Ovary (tissue), 9 donors: ENCODE results near the gene UFSP1. TPM values are rescaled to one million over a fixed set of nuclear protein-coding genes. Genes with fewer than 3 reads are reported as not detected.

Experiments
- DNase-seq, 5 donors: peaks; one replicate each; pipeline ENCODE4 v3.0.0-alpha.2; 2019 to 2020
- H3K27ac ChIP-seq, 2 donors: fragments of 200-600 bp; one replicate each; pipeline versions ENCODE4 v1.5.1 to v1.8.0; 2019 to 2022
- H3K27me3 ChIP-seq: fragments of 200-600 bp; one replicate; pipeline ENCODE4 v1.8.0; 2022
- H3K36me3 ChIP-seq: fragments of 200-600 bp; sonication (generic); one replicate; pipeline ENCODE4 v1.5.1; 2019
- H3K4me1 ChIP-seq: one replicate; pipeline ENCODE4 v1.8.1; 2013; ENCODE audit warnings: mild to moderate bottlenecking, moderate library complexity; ENCODE audit not compliant: insufficient read depth
- H3K4me3 ChIP-seq: fragments of 200-600 bp; sonication (generic); one replicate; pipeline ENCODE4 v1.5.1; 2017
- H3K9me3 ChIP-seq, 2 donors: fragments of 200-600 bp in 1 of 2; sonication (generic) in 1 of 2; one replicate each; pipeline versions ENCODE4 v1.5.1 to v1.8.1; 2013 to 2019; ENCODE audit warnings: mild to moderate bottlenecking in 1 of 2, moderate library complexity in 1 of 2
- EP300 ChIP-seq: sonication (generic); formaldehyde crosslinking; IDR thresholded peaks from one replicate; pipeline ENCODE4 v1.6.1; 2017; ENCODE audit warnings: antibody characterized with exemption
- POLR2A ChIP-seq: fragments of 450-650 bp; IDR thresholded peaks from one replicate; pipeline ENCODE4 v1.6.1; 2017; ENCODE audit warnings: antibody characterized with exemption, mild to moderate bottlenecking, moderate library complexity
- WGBS, 3 donors: extraction: QIAGEN DNeasy Blood & Tissue Kit in 1 of 3; methylation state at CpG; one replicate each; pipeline versions ENCODE4 v1.1.5 to v1.1.7; 2013 to 2017; 5-methylcytosine and 5-hydroxymethylcytosine counted together
- intact Hi-C, 4 donors: fragments of 100-400 bp; cut with DNase I; formaldehyde crosslinking; loops; one replicate each; pipeline versions ENCODE4 v1.11.0 to v1.15.1; 2022 to 2023
- microRNA-seq, 3 donors: library from miRNA; unstranded; fragments of <30 nt; microRNA quantifications; one replicate each; pipeline versions ENCODE4 to v1.2.0, GENCODE V29; 2019 to 2020
- polyA plus RNA-seq, 2 donors: library from polyadenylated mRNA; stranded (reverse); fragments of 200-250 nt in 1 of 2; fragments of 350-450 nt in 1 of 2; fragmentation: Illumina TruSeq in 1 of 2; extraction: RNeasy Lipid Tissue Mini Kit (QIAGEN cat#74804) in 1 of 2; gene quantifications; one replicate each; pipeline ENCODE4 v1.2.3, GENCODE V29; 2013 to 2014
- small RNA-seq: library from RNA; depleted of rRNA; stranded (forward); fragments of <200 nt; gene quantifications from one replicate; pipeline ENCODE3, GENCODE V24; 2016
- total RNA-seq, 7 donors: library from RNA; depleted of rRNA in 2 of 7; stranded (reverse); fragments of >200 nt in 2 of 7; fragmentation: NEBNext Ultra II Directional in 3 of 7; extraction: Animal tissue kit (Norgen Biotek cat#: 25700) in 3 of 7; gene quantifications; one replicate each; pipeline versions ENCODE4 v1.1.0 to v1.2.4, GENCODE V29; 2016 to 2023
- TF ChIP-seq, protein P1 (sequence below), 3 donors: fragments of 450-650 bp in 2 of 3; fragments of 200-600 bp in 1 of 3; IDR thresholded peaks; one replicate each; pipeline versions ENCODE4 v1.5.1 to v1.8.0; 2016 to 2022; ENCODE audit warnings: antibody characterized with exemption in 3 of 3, mild to moderate bottlenecking in 1 of 3
- donor health status: DM: no; HTN: no; CAD: no; lungs with moderate emphysema.
- donor health status: DM: no; HTN: no; CAD: no.
- donor health status: Bipolar disorder and iron deficiency.
- donor health status: DM: yes; HTN: yes; CAD: no.
- donor health status: DM: no; HTN: no; CAD: no.
- donor health status: DM: yes; HTN: yes; CAD: no.

Gene UFSP1
- total and polyA plus RNA-seq, 9 donors = 0.38 to 7.9 (median 3.7) TPM

DNA sequence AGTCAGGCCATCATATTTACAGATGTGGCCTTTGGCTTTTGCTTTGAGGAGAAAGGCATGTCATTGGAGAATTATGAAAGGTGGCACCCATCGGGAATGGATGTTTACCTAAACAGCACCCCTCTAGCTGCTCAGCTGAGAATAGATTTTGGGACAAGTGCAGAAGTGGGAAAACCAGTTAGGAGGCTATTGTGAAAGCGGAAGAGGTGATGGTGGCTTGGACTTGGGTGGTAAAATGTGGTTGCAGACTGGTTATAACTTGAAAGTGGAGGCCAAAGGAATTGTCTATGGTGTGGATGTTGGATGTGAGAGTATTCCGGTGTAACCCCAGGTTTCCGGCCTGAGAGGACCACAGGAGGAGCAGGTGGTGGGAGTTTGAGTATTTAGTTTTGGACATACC, 42.2 kb downstream of the UFSP1 start:
- intact Hi-C loops = no loop called here
- no peak overlapping the region for H3K4me3 ChIP-seq
- peaks cover 2% of the 10 kb centered on the region for H3K4me1 ChIP-seq
- TF ChIP-seq EP300 (no peak), POLR2A (no peak)
- TF ChIP-seq, protein P1, sequence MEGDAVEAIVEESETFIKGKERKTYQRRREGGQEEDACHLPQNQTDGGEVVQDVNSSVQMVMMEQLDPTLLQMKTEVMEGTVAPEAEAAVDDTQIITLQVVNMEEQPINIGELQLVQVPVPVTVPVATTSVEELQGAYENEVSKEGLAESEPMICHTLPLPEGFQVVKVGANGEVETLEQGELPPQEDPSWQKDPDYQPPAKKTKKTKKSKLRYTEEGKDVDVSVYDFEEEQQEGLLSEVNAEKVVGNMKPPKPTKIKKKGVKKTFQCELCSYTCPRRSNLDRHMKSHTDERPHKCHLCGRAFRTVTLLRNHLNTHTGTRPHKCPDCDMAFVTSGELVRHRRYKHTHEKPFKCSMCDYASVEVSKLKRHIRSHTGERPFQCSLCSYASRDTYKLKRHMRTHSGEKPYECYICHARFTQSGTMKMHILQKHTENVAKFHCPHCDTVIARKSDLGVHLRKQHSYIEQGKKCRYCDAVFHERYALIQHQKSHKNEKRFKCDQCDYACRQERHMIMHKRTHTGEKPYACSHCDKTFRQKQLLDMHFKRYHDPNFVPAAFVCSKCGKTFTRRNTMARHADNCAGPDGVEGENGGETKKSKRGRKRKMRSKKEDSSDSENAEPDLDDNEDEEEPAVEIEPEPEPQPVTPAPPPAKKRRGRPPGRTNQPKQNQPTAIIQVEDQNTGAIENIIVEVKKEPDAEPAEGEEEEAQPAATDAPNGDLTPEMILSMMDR (IDR thresholded peaks at IDR 0.05) = no peak
- DNase-seq = no peak
- no peaks in the 10 kb centered on the region for H3K36me3 ChIP-seq
- no peaks in the 10 kb centered on the region for H3K9me3 ChIP-seq
- 94 to 96% (median 94%) methylated on average over 4 of the region's 4 CpGs for WGBS, 3 donors
- no peak overlapping the region for H3K27ac ChIP-seq
- no peaks in the 10 kb centered on the region for H3K27me3 ChIP-seq

DNA sequence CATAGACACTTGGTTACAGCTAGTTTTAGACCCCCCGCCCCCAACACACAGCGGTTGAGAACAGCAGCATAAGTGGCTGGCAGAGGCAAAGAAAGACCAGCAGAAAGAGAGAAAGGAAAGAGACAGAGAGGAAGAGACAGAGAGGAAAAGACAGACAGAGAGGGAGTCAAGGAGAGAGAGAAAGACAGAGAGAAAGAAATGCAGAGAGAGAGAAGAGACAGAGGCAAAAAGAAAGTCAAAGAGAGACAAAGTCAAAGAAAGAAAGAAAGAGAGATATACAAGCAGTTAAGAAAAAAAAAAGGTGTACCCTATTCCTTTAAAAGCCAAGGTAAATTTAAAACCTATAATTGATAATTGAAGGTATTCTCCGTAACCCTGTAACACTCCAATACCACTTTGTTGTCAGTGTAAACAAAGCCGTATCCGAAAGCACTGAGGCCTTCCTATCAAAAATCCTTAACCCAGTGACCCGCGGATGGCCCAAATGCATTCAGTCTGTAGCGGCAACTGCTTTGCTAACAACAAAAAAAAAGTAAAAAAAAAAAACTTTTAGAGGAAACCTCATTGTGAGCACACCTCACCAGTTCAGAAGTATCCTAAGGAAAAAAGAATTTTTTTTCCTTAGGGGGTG, 48.9 kb downstream of the UFSP1 start:
- Histone ChIP-seq H3K9me3 (no peaks in the 10 kb centered on the region), H3K27ac (no peak overlapping the region), H3K27me3 (no peaks in the 10 kb centered on the region), H3K36me3 (no peaks in the 10 kb centered on the region), H3K4me1 (peaks cover 5% of the 10 kb centered on the region), H3K4me3 (no peak overlapping the region)
- TF ChIP-seq POLR2A (no peak), EP300 (no peak)
- no peak for DNase-seq
- intact Hi-C loops = no loop called here
- WGBS, 3 donors = 46 to 65% (median 52%) methylated on average over 8 of the region's 8 CpGs

DNA sequence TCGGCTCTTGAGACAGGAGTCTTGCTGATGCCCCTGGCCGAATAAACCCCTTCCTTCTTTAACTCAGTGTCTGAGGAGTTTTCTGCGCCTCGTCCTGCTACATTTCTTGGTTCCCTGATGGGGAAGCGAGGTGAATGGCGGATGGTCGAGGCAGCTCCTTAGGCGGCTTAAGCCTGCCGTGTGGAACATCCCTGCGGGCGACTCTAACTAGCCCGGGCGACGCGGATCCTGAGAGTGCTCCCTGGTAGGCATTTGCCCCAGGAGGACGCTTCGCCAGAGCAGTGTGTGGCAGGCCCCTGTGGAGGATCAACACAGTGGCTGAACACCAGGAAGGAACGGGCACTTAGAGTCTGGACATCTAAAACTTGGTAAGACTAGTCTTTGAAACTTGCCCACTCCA, 50.2 kb downstream of the UFSP1 start:
- H3K9me3 ChIP-seq = no peaks in the 10 kb centered on the region
- TF ChIP-seq EP300 = no peak
- TF ChIP-seq, protein P1 (IDR thresholded peaks at IDR 0.05) = no peak
- TF ChIP-seq POLR2A = no peak
- no peak for DNase-seq
- H3K36me3 ChIP-seq = no peaks in the 10 kb centered on the region
- intact Hi-C loops = loop anchor here in 3 of 4 donors (5.0 kb wide), 2 partner anchors 37 to 132 kb away; partner anchors contain the start of gene POP7 (in 1 of the 3)
- no peak overlapping the region for H3K27ac ChIP-seq
- H3K4me3 ChIP-seq = no peak overlapping the region
- WGBS, 3 donors = 95 to 96% (median 96%) methylated on average over 18 of the region's 18 CpGs
- no peaks in the 10 kb centered on the region for H3K27me3 ChIP-seq
- H3K4me1 ChIP-seq = peaks cover 3% of the 10 kb centered on the region

Small RNA genes within 50 kb of the gene (microRNA-seq; reads per million reads assigned to microRNA genes)
- gene MIR6875 = 0 reads per million in 3 donors

Small RNA genes within 50 kb of the gene (small RNA-seq; reads per million reads assigned to genes)
- gene RN7SL549P = not detected
- gene RPS29P15 = not detected

Other genes starting within 250 kb of the UFSP1 start
- under 1 TPM in 4 of 7 donors, not detected in 3; 0.12 to 0.79 (median 0.26) TPM for gene TFR2, start 248.2 kb downstream of the UFSP1 start, total RNA-seq
- gene TFR2, start 248.2 kb downstream of the UFSP1 start, polyA plus RNA-seq = under 1 TPM; 0.06 to 0.13 TPM
- gene ACTL6B, start 233.3 kb downstream of the UFSP1 start, total RNA-seq = not detected
- gene ACTL6B, start 233.3 kb downstream of the UFSP1 start, polyA plus RNA-seq = not detected
- 100 to 1,000 TPM; 109 to 281 (median 216) TPM for gene GNB2, start 216.0 kb downstream of the UFSP1 start, total RNA-seq
- 100 to 1,000 TPM in 1 of 2 donors, 10 to 100 TPM in 1; 18.9 to 187 TPM for gene GNB2, start 216.0 kb downstream of the UFSP1 start, polyA plus RNA-seq
- gene GIGYF1, start 195.5 kb downstream of the UFSP1 start, total RNA-seq = 10 to 100 TPM; 23.1 to 93.0 (median 63.2) TPM
- gene GIGYF1, start 195.5 kb downstream of the UFSP1 start, polyA plus RNA-seq = 10 to 100 TPM in 1 of 2 donors, 1 to 10 TPM in 1; 7.0 to 45.1 TPM
- gene POP7, start 183.6 kb downstream of the UFSP1 start, total RNA-seq = 10 to 100 TPM; 13.8 to 29.2 (median 22.2) TPM
- gene POP7, start 183.6 kb downstream of the UFSP1 start, polyA plus RNA-seq = 10 to 100 TPM; 11.1 to 26.5 TPM
- gene EPO, start 169.2 kb downstream of the UFSP1 start, total RNA-seq = under 1 TPM in 2 of 7 donors, not detected in 5; 0.20 to 0.25 TPM
- under 1 TPM in 1 of 2 donors, not detected in 1; 0.05 TPM for gene EPO, start 169.2 kb downstream of the UFSP1 start, polyA plus RNA-seq
- not detected for gene ZAN, start 156.1 kb downstream of the UFSP1 start, total RNA-seq
- not detected for gene ZAN, start 156.1 kb downstream of the UFSP1 start, polyA plus RNA-seq
- gene EPHB4, start 62.2 kb downstream of the UFSP1 start, total RNA-seq = 100 to 1,000 TPM in 3 of 7 donors, 10 to 100 TPM in 4; 31.0 to 119 (median 89.8) TPM
- 10 to 100 TPM; 24.4 to 38.2 TPM for gene EPHB4, start 62.2 kb downstream of the UFSP1 start, polyA plus RNA-seq
- gene SLC12A9, start 37.0 kb downstream of the UFSP1 start, total RNA-seq = 10 to 100 TPM; 10.1 to 31.8 (median 26.9) TPM
- gene SLC12A9, start 37.0 kb downstream of the UFSP1 start, polyA plus RNA-seq = 10 to 100 TPM in 1 of 2 donors, 1 to 10 TPM in 1; 4.7 to 20.9 TPM
- gene TRIP6, start 22.3 kb downstream of the UFSP1 start, total RNA-seq = 10 to 100 TPM; 42.9 to 98.8 (median 82.0) TPM
- 10 to 100 TPM; 17.3 to 72.5 TPM for gene TRIP6, start 22.3 kb downstream of the UFSP1 start, polyA plus RNA-seq
- 100 to 1,000 TPM in 5 of 7 donors, 10 to 100 TPM in 2; 74.2 to 191 (median 149) TPM for gene SRRT, start 14.6 kb downstream of the UFSP1 start, total RNA-seq
- 100 to 1,000 TPM in 1 of 2 donors, 10 to 100 TPM in 1; 45.8 to 111 TPM for gene SRRT, start 14.6 kb downstream of the UFSP1 start, polyA plus RNA-seq
- gene ACHE, start 6.2 kb upstream of the UFSP1 start, total RNA-seq = 10 to 100 TPM in 2 of 7 donors, 1 to 10 TPM in 4, under 1 TPM in 1; 0.48 to 15.3 (median 4.9) TPM
- gene ACHE, start 6.2 kb upstream of the UFSP1 start, polyA plus RNA-seq = 1 to 10 TPM in 1 of 2 donors, under 1 TPM in 1; 0.37 to 1.8 TPM
- under 1 TPM in 2 of 7 donors, not detected in 5; 0.36 to 0.72 TPM for gene MUC3A, start 59.8 kb upstream of the UFSP1 start, total RNA-seq
- under 1 TPM; 0.16 to 0.50 TPM for gene MUC3A, start 59.8 kb upstream of the UFSP1 start, polyA plus RNA-seq
- gene MUC12, start 79.8 kb upstream of the UFSP1 start, total RNA-seq = 1 to 10 TPM in 1 of 7 donors, under 1 TPM in 4, not detected in 2; 0.24 to 2.2 (median 0.62) TPM
- 1 to 10 TPM in 1 of 2 donors, under 1 TPM in 1; 0.22 to 1.9 TPM for gene MUC12, start 79.8 kb upstream of the UFSP1 start, polyA plus RNA-seq
- 1 to 10 TPM in 1 of 7 donors, not detected in 6; 3.3 TPM for gene MUC17, start 130.4 kb upstream of the UFSP1 start, total RNA-seq
- gene MUC17, start 130.4 kb upstream of the UFSP1 start, polyA plus RNA-seq = not detected
- gene TRIM56, start 195.8 kb upstream of the UFSP1 start, total RNA-seq = 10 to 100 TPM; 18.2 to 77.4 (median 48.5) TPM
- 10 to 100 TPM; 19.4 to 27.5 TPM for gene TRIM56, start 195.8 kb upstream of the UFSP1 start, polyA plus RNA-seq
- 10 to 100 TPM in 6 of 7 donors, 1 to 10 TPM in 1; 4.0 to 81.6 (median 20.9) TPM for gene SERPINE1, start 237.4 kb upstream of the UFSP1 start, total RNA-seq
- gene SERPINE1, start 237.4 kb upstream of the UFSP1 start, polyA plus RNA-seq = 10 to 100 TPM; 13.1 to 19.9 TPM